SW 1271 (cell line): ENCODE data around the gene CDC26.
"Not testable (repeated sequence)": the region's sequence is repeated elsewhere in the genome, so short reads cannot be mapped to it uniquely, and the experiment has no call there.

ENCODE experiments used
- DNase-seq, 2 experiments: peaks; one replicate each; lab custom pipeline; 2025; lab: John Stamatoyannopoulos, UW

CDC26 gene

GRCh38 chr9:113275157-113276131, at the start of gene CDC26, which contains the start of gene PRPF4:
Gene CDC26 (minus strand): TSS chr9:113275572. CDS start chr9:113272507, 3,065 bp downstream.
Gene PRPF4 (plus strand): TSS chr9:113275658. CDS start chr9:113275744, 86 bp downstream.
- peak; percentile 98 to 100 for DNase-seq

- no peak for DNase-seq
Observed at GRCh38 chr9:113322671-113323070, 47.3 kb upstream of the CDC26 start.

GRCh38 chr9:113320051-113320450, 44.7 kb upstream of the CDC26 start:
- DNase-seq, result no peak

GRCh38 chr9:113319054-113319453, 43.7 kb upstream of the CDC26 start:
- DNase-seq, result no peak

GRCh38 chr9:113317777-113318176, 42.4 kb upstream of the CDC26 start:
- no peak for DNase-seq

- no peak for DNase-seq
Observed at GRCh38 chr9:113316030-113316429, 40.7 kb upstream of the CDC26 start.

GRCh38 chr9:113315231-113315630, 39.9 kb upstream of the CDC26 start:
- no peak for DNase-seq

GRCh38 chr9:113313261-113313660, 37.9 kb upstream of the CDC26 start:
- no peak for DNase-seq

- no peak for DNase-seq
Observed at GRCh38 chr9:113311961-113312360, 36.6 kb upstream of the CDC26 start.

- DNase-seq, result no peak
Observed at GRCh38 chr9:113310538-113310937, 35.2 kb upstream of the CDC26 start.

- peak in 1 of 2 experiments; percentile 55 for DNase-seq
Observed at GRCh38 chr9:113309204-113309813, 33.9 kb upstream of the CDC26 start.

GRCh38 chr9:113307396-113307975, 32.1 kb upstream of the CDC26 start:
- no peak for DNase-seq

GRCh38 chr9:113306566-113306965, 31.2 kb upstream of the CDC26 start:
- DNase-seq, result no peak

GRCh38 chr9:113302792-113303418, 27.5 kb upstream of the CDC26 start, which contains the start of gene RNF183:
Gene RNF183 (minus strand): TSS chr9:113303376. CDS start chr9:113298184, 5,192 bp downstream.
- DNase-seq, result no peak

- no peak for DNase-seq
Observed at GRCh38 chr9:113301548-113301947, 26.2 kb upstream of the CDC26 start.

- DNase-seq, result no peak
Observed at GRCh38 chr9:113299800-113300292, 24.5 kb upstream of the CDC26 start.

GRCh38 chr9:113298924-113299770, 23.8 kb upstream of the CDC26 start:
- DNase-seq, result no peak

- no peak for DNase-seq
Observed at GRCh38 chr9:113298311-113298710, 22.9 kb upstream of the CDC26 start.

GRCh38 chr9:113296796-113297558, 21.6 kb upstream of the CDC26 start:
- no peak for DNase-seq

GRCh38 chr9:113296247-113296646, 20.9 kb upstream of the CDC26 start:
- DNase-seq, result not testable (repeated sequence)
